Measurements from ENCODE around the gene MID1. TPM values are rescaled to one million over a fixed set of nuclear protein-coding genes. Genes with fewer than 3 reads are reported as not detected.
A peak's percentile ranks its signal among the peaks of the same experiment; 100 is the strongest.

The MID1 gene
- total and polyA plus RNA-seq, 4 donors, result 4.3 to 25.8 (median 12.9) TPM

DNA sequence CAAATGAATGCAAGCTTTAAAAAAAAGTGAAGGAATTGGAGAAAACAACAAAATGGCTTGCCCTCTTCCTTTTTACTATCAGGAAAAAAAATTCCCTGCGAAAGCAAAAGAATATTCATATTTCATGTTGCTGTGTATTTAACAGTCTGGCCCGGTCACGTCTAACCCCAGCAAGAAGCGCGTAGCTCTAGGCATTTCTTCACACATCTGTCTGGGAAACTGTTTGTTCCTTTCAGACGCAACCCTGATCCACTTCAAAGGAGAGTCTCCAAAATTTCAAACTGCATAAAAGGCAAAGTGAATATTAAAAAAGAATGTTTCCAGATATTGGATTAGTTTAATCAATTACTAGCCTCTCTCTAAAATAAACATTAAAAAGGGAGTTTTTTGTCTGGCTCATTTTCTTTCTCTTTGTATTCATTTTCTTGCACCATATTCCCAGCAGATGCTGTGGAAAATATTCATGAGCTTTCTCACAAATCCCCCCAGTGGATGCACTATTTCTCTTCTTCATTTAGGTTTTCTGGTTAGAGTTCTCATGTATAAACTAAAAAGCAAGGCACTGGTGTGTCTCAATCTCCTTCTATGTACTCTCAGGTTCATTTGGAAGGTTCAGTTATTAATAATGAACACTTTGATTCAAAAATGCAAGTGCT is 145.3 kb downstream of the MID1 start:
- Histone ChIP-seq H3K9me3 (ENCODE audit: control insufficient read depth in 4 of 4, insufficient read depth in 3 of 4, low read length in 3 of 4) (no peaks in the 10 kb centered on the region), H3K9ac (ENCODE audit: insufficient read depth in 1 of 2, low read length in 2 of 2) (no peak overlapping the region), H3K4me1 (ENCODE audit: control insufficient read depth in 5 of 5, insufficient read depth in 5 of 5, low read length in 5 of 5) (peaks cover 0 to 3% (median 0%) of the 10 kb centered on the region in 5 donors), H3K4me3 (no peak overlapping the region), H3K27ac (ENCODE audit: low read depth in 1 of 2, low read length in 1 of 2) (no peak overlapping the region), H3K27me3 (ENCODE audit: control insufficient read depth in 3 of 3, insufficient read depth in 3 of 3, low read length in 2 of 3) (peaks cover 0 to 10% (median 0%) of the 10 kb centered on the region in 3 donors), H3K36me3 (ENCODE audit: control insufficient read depth in 4 of 4, insufficient read depth in 4 of 4, low read length in 4 of 4) (peaks cover 0 to 5% (median 2%) of the 10 kb centered on the region in 4 donors)
- DNase-seq (peak in 2 of 3 donors; percentile 34 to 42), ATAC-seq (ENCODE audit: insufficient read depth, low FRiP score) (no peak)
- TF ChIP-seq, protein P1, sequence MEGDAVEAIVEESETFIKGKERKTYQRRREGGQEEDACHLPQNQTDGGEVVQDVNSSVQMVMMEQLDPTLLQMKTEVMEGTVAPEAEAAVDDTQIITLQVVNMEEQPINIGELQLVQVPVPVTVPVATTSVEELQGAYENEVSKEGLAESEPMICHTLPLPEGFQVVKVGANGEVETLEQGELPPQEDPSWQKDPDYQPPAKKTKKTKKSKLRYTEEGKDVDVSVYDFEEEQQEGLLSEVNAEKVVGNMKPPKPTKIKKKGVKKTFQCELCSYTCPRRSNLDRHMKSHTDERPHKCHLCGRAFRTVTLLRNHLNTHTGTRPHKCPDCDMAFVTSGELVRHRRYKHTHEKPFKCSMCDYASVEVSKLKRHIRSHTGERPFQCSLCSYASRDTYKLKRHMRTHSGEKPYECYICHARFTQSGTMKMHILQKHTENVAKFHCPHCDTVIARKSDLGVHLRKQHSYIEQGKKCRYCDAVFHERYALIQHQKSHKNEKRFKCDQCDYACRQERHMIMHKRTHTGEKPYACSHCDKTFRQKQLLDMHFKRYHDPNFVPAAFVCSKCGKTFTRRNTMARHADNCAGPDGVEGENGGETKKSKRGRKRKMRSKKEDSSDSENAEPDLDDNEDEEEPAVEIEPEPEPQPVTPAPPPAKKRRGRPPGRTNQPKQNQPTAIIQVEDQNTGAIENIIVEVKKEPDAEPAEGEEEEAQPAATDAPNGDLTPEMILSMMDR (IDR thresholded peaks at IDR 0.05; ENCODE audit: control extremely low read depth, extremely low read depth), result no peak
- 72 to 78% methylated on average over 6 of the region's 6 CpGs for WGBS, 2 donors

DNA sequence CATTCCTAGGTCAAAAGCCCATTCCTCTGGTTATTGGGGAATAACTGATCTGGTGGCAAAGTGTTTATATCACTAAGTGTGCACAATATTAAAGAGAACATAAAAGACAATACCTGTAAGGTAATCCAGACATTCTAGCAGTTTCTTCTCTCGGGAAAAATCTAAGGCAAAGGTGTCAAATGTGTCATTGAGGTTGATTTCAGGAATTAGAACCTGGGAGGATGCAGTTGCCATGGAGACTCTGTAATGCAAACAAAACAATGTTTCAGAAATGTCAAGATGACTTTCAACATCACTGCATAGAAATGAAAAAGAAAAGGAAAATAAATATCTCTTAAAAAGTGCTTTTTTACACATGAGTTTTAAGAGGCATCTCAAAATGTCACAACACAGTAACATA is 145.9 kb downstream of the MID1 start:
- no peak overlapping the region for H3K9ac ChIP-seq (ENCODE audit: insufficient read depth in 1 of 2, low read length in 2 of 2)
- H3K4me1 ChIP-seq (ENCODE audit: control insufficient read depth in 5 of 5, insufficient read depth in 5 of 5, low read length in 5 of 5), result no peaks in the 10 kb centered on the region
- H3K9me3 ChIP-seq (ENCODE audit: control insufficient read depth in 4 of 4, insufficient read depth in 3 of 4, low read length in 3 of 4), result no peaks in the 10 kb centered on the region
- 41 to 81% methylated on average over 1 of the region's 1 CpG for WGBS, 2 donors
- TF ChIP-seq, protein P1 (IDR thresholded peaks at IDR 0.05; ENCODE audit: control extremely low read depth, extremely low read depth), result no peak
- H3K36me3 ChIP-seq (ENCODE audit: control insufficient read depth in 4 of 4, insufficient read depth in 4 of 4, low read length in 4 of 4), result peaks cover 0 to 5% (median 2%) of the 10 kb centered on the region in 4 donors
- no peak overlapping the region for H3K4me3 ChIP-seq
- peaks cover 0 to 10% (median 0%) of the 10 kb centered on the region in 3 donors for H3K27me3 ChIP-seq (ENCODE audit: control insufficient read depth in 3 of 3, insufficient read depth in 3 of 3, low read length in 2 of 3)
- ATAC-seq (ENCODE audit: insufficient read depth, low FRiP score), result no peak
- peak in 1 of 3 donors; percentile 21 for DNase-seq
- H3K27ac ChIP-seq (ENCODE audit: low read depth in 1 of 2, low read length in 1 of 2), result no peak overlapping the region

DNA sequence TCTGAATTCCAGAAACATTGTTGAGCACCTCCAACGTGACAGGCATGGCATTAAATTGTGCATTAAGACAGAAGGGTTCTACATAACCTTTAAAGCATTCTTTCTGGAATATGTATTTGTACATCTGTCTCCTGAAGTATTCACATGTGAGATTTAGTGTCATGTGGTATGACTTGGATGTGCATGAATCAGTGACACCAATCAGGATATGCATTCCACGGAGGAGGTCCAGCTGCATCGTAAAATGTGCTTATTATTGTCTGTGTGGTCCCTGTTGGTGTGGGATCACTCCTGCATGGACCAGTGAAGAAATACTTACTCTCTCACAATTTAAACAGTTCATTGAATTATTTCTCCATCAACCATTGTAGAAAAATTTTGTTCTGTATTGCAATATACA is 149.0 kb downstream of the MID1 start:
- 76 to 90% methylated on average over 3 of the region's 3 CpGs for WGBS, 2 donors
- no peak overlapping the region for H3K9ac ChIP-seq (ENCODE audit: insufficient read depth in 1 of 2, low read length in 2 of 2)
- no peaks in the 10 kb centered on the region for H3K4me1 ChIP-seq (ENCODE audit: control insufficient read depth in 5 of 5, insufficient read depth in 5 of 5, low read length in 5 of 5)
- peaks cover 0 to 7% (median under 1%) of the 10 kb centered on the region in 3 donors for H3K27me3 ChIP-seq (ENCODE audit: control insufficient read depth in 3 of 3, insufficient read depth in 3 of 3, low read length in 2 of 3)
- no peak overlapping the region for H3K4me3 ChIP-seq
- ATAC-seq (ENCODE audit: insufficient read depth, low FRiP score) (no peak), DNase-seq (no peak)
- H3K36me3 ChIP-seq (ENCODE audit: control insufficient read depth in 4 of 4, insufficient read depth in 4 of 4, low read length in 4 of 4), result peaks cover 0 to 5% (median 3%) of the 10 kb centered on the region in 4 donors
- TF ChIP-seq, protein P1 (IDR thresholded peaks at IDR 0.05; ENCODE audit: control extremely low read depth, extremely low read depth), result no peak
- H3K27ac ChIP-seq (ENCODE audit: low read depth in 1 of 2, low read length in 1 of 2), result no peak overlapping the region
- H3K9me3 ChIP-seq (ENCODE audit: control insufficient read depth in 4 of 4, insufficient read depth in 3 of 4, low read length in 3 of 4), result no peaks in the 10 kb centered on the region
